Measurements from ENCODE around the gene RMC1. TPM values are rescaled to one million over a fixed set of nuclear protein-coding genes. Genes with fewer than 3 reads are reported as not detected.

RMC1 gene
- total RNA-seq, 4 donors from 2014 or later, result 17.3 to 32.4 (median 18.3) TPM

DNA sequence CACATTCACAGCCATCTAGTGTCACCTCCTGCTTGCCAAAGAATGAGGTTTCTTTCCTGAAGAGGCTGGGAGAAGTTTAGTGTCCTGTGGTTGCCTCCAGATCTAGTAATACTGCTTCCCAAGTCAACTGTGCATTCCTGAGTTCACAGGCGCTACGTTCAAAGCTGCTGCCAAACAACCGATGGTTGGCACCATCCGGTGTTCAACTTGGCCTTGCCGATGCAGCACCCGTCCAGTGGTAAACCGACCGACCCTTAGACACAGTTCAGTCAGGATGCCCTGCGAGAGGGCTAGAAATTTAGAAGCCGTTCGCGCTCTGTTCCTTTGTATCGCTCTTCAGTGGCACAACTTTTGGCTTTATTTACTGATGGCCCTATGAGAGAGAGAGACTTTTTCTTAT, 28.6 kb downstream of the RMC1 start:
- H3K4me1 ChIP-seq, result no peaks in the 10 kb centered on the region
- H3K27me3 ChIP-seq, result no peaks in the 10 kb centered on the region
- no peaks in the 10 kb centered on the region for H3K9me3 ChIP-seq
- TF ChIP-seq, protein P1, sequence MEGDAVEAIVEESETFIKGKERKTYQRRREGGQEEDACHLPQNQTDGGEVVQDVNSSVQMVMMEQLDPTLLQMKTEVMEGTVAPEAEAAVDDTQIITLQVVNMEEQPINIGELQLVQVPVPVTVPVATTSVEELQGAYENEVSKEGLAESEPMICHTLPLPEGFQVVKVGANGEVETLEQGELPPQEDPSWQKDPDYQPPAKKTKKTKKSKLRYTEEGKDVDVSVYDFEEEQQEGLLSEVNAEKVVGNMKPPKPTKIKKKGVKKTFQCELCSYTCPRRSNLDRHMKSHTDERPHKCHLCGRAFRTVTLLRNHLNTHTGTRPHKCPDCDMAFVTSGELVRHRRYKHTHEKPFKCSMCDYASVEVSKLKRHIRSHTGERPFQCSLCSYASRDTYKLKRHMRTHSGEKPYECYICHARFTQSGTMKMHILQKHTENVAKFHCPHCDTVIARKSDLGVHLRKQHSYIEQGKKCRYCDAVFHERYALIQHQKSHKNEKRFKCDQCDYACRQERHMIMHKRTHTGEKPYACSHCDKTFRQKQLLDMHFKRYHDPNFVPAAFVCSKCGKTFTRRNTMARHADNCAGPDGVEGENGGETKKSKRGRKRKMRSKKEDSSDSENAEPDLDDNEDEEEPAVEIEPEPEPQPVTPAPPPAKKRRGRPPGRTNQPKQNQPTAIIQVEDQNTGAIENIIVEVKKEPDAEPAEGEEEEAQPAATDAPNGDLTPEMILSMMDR (IDR thresholded peaks at IDR 0.05), result no peak
- no peak for TF ChIP-seq EP300 (IDR thresholded peaks at IDR 0.05)
- TF ChIP-seq POLR2A (IDR thresholded peaks at IDR 0.05), result no peak
- H3K4me3 ChIP-seq, result no peak overlapping the region
- WGBS, 2 donors, result 92 to 96% methylated on average over 13 of the region's 13 CpGs
- DNase-seq (ENCODE audit: low spot score in 2 of 2), result no peak
- H3K36me3 ChIP-seq, result peaks cover 0 to 100% (median 43%) of the 10 kb centered on the region in 3 donors
- H3K27ac ChIP-seq, result no peak overlapping the region

DNA sequence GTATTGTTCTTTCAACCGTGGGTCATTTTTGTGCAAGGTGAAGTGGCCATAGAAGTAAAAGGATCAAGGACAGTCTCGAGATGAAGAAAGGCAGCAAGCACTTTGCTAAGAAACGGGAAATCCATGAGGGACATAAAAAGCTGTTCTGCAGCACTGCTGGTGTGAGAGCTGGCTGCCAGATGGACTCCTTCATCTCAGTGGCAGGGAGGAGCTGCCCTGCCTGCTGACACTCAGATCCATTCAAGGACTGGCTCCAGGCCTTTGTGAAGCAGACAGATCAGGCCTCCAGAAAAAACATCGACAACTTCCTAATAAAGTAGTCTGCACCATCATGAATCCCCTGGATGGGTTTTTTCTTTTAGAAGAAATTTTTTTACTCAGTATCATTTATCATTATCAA, 29.5 kb downstream of the RMC1 start:
- Histone ChIP-seq H3K9me3 (no peaks in the 10 kb centered on the region), H3K36me3 (peaks cover 0 to 100% (median 43%) of the 10 kb centered on the region in 3 donors), H3K27me3 (no peaks in the 10 kb centered on the region), H3K27ac (no peak overlapping the region), H3K4me3 (no peak overlapping the region), H3K4me1 (no peaks in the 10 kb centered on the region)
- WGBS, 2 donors, result 76 to 77% methylated on average over 4 of the region's 4 CpGs
- TF ChIP-seq EP300 (IDR thresholded peaks at IDR 0.05) (no peak), POLR2A (IDR thresholded peaks at IDR 0.05) (no peak)
- TF ChIP-seq, protein P1 (IDR thresholded peaks at IDR 0.05), result no peak
- DNase-seq (ENCODE audit: low spot score in 2 of 2), result no peak

DNA sequence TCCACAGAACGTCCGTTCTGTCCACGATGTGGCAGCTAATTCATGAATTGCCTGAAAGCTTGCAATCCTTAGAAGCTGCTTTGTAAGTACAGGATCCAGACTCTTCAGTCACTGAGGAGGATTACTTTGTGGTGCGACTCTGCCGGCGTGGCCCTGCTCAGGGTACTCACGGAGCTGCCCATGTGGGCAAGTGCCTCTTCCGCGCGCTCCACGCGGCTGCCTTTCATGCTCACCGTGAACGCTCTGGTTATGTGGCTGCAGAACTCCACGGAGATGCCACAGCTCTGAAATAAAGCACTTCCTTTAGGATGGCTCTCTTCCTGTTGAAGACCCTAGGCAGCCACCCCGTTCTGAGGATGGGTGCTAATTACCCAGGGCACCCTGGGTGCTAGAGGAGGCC, 31.0 kb downstream of the RMC1 start:
- Histone ChIP-seq H3K4me1 (no peaks in the 10 kb centered on the region), H3K27ac (no peak overlapping the region), H3K9me3 (no peaks in the 10 kb centered on the region), H3K36me3 (peaks cover 0 to 100% (median 45%) of the 10 kb centered on the region in 3 donors), H3K27me3 (no peaks in the 10 kb centered on the region), H3K4me3 (no peak overlapping the region)
- TF ChIP-seq, protein P1 (IDR thresholded peaks at IDR 0.05), result no peak
- TF ChIP-seq POLR2A (IDR thresholded peaks at IDR 0.05) (no peak), EP300 (IDR thresholded peaks at IDR 0.05) (no peak)
- DNase-seq (ENCODE audit: low spot score in 2 of 2), result no peak
- 93 to 95% methylated on average over 16 of the region's 16 CpGs for WGBS, 2 donors

DNA sequence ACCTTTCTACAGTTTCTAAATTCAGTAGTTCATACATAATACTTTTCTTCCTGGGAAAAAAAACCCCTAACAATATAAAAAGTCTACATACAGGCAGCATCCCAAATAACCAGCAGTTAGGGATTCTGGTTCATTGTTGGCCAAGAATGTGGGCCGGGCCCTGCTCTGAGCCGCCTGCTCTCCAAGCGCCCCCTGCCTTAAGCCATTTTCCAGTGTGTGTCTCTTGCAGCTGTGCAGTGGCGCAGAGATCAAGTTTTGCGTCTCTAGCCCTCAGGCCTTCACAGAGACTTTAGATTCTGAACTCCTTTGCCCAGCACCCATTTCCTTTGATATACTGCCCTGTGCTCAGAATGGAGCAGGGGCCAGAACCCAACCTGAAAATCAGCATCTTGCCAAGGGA, 32.9 kb downstream of the RMC1 start:
- H3K36me3 ChIP-seq, result peaks cover 4 to 100% (median 45%) of the 10 kb centered on the region in 3 donors
- no peaks in the 10 kb centered on the region for H3K27me3 ChIP-seq
- H3K4me3 ChIP-seq, result no peak overlapping the region
- no peak for TF ChIP-seq EP300 (IDR thresholded peaks at IDR 0.05)
- no peak overlapping the region for H3K27ac ChIP-seq
- no peaks in the 10 kb centered on the region for H3K9me3 ChIP-seq
- no peak for DNase-seq (ENCODE audit: low spot score in 2 of 2)
- 80 to 92% methylated on average over 5 of the region's 5 CpGs for WGBS, 2 donors
- H3K4me1 ChIP-seq, result no peaks in the 10 kb centered on the region

DNA sequence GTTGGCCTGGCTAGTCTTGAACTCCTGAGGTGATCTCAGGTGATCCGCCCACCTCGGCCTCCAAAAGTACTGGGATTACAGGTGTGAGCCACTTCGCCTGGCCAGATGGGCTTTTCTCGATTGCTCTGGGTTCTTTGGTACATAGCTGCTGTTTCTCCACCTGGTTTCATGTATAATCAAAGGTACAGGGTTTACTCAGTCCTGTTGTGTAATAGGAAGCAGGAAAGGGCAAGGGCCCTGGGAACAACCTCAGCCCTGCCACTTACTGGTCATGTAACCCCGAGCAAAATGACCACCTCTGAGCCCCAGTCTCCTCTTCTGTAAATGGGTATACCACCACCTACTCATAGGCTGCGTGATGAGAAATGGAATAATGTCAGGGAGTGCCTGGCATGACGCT, 34.0 kb downstream of the RMC1 start:
- H3K9me3 ChIP-seq, result no peaks in the 10 kb centered on the region
- peaks cover 4 to 99% (median 38%) of the 10 kb centered on the region in 3 donors for H3K36me3 ChIP-seq
- no peaks in the 10 kb centered on the region for H3K27me3 ChIP-seq
- no peaks in the 10 kb centered on the region for H3K4me1 ChIP-seq
- no peak for DNase-seq (ENCODE audit: low spot score in 2 of 2)
- WGBS, 2 donors, result 91 to 97% methylated on average over 7 of the region's 7 CpGs
- H3K27ac ChIP-seq, result no peak overlapping the region
- TF ChIP-seq EP300 (IDR thresholded peaks at IDR 0.05), result no peak
- TF ChIP-seq, protein P1 (IDR thresholded peaks at IDR 0.05), result no peak
- TF ChIP-seq POLR2A (IDR thresholded peaks at IDR 0.05), result no peak
- no peak overlapping the region for H3K4me3 ChIP-seq

DNA sequence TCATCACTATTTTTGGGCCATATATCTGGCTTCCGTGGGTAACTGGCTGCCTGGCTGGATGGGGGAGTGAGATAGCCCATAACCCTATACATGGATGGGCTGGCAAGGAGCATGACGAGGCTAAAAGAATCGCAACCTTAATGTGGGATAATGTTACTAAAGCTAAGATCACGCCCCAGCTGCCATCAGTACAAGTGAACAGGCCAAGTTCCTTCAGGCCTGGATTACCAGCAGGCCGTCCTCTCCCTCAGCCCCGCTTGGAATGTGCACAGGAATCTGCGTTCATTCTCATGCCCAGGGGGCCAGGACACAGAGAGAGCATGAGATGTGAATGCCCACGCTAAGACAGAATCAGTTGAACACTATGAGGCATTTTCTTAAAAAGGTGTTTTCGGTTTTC, 34.7 kb downstream of the RMC1 start:
- Histone ChIP-seq H3K9me3 (no peaks in the 10 kb centered on the region), H3K27me3 (no peaks in the 10 kb centered on the region), H3K36me3 (peaks cover 4 to 99% (median 33%) of the 10 kb centered on the region in 3 donors), H3K4me3 (no peak overlapping the region), H3K4me1 (no peaks in the 10 kb centered on the region), H3K27ac (no peak overlapping the region)
- DNase-seq (ENCODE audit: low spot score in 2 of 2), result no peak
- WGBS, 2 donors, result 82 to 88% methylated on average over 9 of the region's 9 CpGs
- TF ChIP-seq EP300 (IDR thresholded peaks at IDR 0.05) (no peak), POLR2A (IDR thresholded peaks at IDR 0.05) (no peak)
- TF ChIP-seq, protein P1 (IDR thresholded peaks at IDR 0.05), result no peak
